HG03064 (cell line): Measurements from ENCODE around the gene HMOX2.

Experiments
- ATAC-seq: cut with Tn5 transposase; IDR thresholded peaks from one replicate; pipeline ENCODE4 v1.9.1; 2021; ENCODE audit warnings: low read depth; ENCODE audit not compliant: unreplicated experiment

The HMOX2 gene, protein sequence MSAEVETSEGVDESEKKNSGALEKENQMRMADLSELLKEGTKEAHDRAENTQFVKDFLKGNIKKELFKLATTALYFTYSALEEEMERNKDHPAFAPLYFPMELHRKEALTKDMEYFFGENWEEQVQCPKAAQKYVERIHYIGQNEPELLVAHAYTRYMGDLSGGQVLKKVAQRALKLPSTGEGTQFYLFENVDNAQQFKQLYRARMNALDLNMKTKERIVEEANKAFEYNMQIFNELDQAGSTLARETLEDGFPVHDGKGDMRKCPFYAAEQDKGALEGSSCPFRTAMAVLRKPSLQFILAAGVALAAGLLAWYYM

DNA sequence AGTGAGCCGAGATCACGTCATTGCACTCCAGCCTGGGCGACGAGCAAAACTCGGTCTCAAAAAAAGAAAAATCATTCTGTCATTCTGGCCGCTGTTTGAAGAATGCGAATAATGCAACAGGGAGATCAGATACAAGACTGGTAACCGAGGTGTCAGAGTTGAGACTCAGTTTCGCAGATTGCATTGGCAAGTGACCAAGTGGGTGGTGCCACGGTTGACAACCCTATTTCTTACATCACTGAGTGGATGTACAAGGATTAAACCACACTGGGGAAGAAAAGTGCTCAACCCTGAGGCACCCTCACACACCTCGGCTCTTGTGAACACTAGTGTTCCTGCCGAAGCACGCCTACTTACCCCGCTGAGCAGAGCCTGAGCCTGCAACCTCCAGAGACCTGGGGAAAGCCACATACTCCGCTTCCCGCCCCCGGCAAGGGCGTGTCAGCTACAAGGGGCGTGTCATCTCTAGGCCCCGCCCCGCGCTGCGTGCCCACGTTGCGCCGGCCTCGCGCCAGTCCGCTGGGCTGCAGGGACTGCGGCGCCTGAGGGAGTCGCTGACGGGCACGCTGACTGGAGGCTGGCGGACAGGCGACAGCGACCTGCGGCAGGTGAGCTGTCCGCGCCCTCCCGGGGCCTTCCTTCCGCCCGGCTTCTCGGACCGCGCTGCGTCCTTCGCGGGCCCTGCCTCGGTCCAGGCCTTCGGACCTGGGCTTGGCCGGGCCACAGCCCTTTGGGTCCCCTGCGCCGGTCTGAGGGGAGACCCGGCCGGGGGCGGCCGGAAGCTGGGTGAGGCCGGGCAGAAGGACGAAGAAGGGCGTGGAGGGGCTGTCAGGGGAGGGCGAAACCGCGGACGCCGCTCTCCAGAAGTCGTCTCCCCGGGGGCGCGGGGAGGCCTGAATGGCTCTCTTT lies at the start of gene HMOX2:
Gene HMOX2 (plus strand): TSS at position 519 of the 909 bp plus-strand sequence. CDS start 29,127 bp downstream, outside the sequence.
- ATAC-seq = peak; percentile 76

DNA sequence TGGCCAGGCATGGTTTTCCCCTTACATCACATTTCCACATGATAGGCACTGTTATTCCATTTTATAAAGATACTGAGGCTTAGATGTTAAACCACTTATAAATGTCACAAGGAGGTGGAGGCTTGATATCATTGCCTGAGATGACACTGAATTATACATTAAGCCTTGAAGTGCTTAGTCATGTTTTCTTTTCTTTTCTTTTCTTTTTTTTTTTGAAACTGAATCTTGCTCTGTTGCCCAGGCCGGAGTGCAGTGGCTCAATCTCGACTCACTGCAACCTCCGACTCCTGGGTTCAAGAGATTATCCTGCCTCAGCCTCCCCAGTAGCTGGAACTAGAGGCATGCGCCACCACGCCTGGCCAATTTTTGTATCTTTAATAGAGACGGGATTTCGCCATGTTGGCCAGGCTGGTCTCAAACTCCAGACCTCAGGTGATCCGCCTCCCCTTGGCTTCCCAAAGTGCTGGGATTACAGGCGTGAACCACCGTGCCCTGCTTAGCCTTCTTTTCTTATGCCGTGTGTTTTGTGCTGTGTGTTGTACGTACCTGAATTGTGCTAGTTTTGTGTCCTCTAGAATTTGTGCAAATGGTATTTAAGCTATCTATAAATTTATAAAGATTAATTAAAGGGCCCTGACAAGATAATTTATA lies 49.4 kb upstream of the HMOX2 start:
- no peak for ATAC-seq

DNA sequence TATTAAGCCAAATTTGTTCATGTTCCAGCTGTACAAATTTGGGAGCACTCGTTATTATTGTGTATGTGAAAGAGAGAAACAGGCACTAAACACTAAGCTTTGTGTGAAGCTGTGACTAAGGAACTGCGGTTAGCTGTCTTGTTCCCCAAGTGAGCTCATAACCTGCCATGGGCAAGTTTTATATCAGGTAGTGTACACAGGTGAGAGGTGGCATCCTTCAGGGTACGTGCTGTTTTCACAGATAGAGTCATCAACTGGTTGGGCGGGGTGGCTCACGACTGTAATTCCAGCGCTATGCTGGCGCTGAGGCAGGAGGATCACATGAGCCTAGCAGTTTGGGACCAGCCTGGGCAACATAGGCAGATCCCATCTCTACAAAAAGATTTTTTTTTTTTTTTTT lies 47.7 kb upstream of the HMOX2 start:
- no peak for ATAC-seq

DNA sequence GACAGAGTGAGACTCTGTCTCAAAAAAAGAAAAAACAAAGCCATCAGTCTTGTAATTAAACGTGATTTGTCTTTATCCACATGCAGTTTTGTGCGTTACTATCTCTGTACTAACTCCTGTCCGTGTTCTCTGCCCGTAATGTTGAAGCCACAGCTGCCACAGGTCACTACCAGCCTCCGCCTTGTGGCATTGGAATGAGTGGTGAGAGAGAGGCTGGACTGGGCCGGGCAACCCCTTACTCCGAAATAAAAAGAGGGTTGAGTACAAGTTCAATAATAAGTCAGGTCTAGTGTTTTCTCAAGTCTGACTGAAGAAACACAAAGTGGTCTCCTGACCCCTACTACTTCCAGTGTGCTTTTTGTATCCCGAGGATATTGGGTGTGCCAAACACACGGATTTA lies 45.2 kb upstream of the HMOX2 start:
- ATAC-seq = no peak

DNA sequence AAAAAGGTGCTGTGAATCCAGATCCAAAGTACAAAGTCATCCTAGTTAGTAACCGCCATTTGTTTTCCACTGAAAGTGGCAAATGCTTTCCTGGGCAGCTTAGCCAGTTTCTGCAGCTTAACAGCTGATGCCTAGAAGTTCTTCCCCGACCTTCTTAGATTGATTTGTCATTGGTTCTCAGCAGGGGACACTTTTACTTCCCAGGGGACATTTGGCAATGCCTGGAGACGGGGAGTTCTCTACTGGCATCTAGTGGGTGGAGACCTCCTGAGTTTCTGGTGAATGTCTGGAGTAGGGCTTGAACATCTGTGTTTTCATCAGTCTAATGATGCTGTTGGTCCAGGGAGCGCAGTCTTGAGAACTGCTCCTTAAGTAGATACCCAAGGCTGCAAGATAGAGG lies 43.0 kb upstream of the HMOX2 start:
- ATAC-seq = no peak

DNA sequence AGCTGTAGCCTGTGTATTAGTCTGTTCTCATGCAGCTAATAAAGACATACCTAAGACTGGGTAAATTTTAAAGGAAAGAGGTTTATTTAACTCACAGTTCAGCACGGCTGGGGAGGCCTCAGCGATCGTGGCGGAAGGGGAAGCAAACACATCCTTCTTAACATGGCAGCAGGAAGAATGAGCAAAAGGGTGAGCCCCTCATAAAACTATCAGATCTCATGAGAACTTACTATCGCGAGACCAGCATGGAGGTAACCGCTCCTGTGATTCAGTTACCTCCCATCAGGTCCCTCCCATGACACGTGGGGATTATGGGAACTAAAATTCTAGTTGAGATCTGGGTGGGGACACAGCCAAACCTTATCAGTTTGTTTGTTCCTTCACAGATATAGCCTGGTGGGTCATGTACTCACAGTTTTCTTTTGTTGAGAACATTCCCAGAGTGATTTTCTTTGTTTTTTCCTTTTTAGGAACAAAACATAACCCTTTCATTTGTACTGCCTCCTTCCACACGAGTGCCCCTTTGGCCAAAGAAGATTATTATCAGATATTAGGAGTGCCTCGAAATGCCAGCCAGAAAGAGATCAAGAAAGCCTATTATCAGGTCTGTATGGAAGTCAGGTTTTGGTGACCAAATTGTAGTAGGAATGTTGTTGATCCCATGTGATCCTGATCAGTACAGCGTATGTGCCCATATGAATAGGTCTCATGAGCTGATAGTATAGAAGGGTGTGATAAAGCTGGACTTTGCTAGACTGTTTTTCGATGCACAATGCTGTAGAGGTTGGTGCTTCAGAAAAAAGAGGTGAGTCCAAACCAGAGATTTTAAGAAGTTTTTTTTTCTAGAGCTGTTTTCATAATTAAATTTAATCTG lies 42.0 kb upstream of the HMOX2 start:
- no peak for ATAC-seq

DNA sequence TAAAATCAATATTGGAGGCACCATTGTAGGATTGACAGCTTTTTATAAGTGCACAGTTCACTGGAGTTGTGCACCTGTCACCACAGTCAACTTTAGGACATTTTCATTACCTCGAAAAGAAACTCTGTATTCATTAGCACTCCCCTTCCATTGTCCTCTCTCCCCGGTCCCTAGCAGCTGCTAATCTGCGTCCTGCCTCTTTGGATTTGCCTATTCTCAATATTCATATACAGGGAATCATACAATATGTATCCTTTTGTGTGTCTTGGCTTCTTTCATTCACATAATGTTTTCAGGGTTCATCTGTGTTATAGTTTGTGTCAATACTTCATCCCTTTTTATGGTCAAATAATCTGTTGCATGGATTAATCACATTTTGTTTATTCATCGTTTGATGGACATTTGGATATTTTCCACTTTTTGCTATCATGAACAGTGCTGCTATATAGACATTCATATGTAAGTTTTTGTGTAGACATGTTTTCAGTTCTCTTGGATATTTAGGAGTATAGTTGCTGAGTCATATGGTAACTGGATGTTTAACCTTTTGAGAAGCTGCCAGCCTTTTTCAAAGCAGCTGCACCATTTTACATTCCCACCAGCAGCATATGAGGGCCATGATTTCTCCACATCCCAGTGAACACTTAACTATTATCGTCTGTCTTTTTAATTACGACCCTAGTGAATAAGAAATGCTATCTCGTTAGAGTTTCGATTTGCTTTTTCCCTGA lies 40.7 kb upstream of the HMOX2 start:
- no peak for ATAC-seq

DNA sequence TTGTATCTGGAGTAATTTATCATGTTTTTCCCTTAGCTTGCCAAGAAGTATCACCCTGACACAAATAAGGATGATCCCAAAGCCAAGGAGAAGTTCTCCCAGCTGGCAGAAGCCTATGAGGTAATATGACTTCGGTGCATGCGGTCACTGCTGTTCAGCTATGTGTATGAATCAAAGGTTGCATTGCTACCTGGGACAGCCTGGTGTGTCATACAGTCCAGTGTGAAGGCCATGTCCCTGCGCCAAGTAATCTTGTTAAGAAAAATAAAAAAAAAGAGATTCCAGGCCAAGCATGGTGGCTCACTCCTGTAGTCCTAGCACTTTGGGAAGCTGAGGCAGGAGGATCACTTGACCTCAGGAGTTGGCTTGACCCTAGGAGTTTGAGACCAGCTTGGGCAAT lies 38.8 kb upstream of the HMOX2 start:
- ATAC-seq = no peak

DNA sequence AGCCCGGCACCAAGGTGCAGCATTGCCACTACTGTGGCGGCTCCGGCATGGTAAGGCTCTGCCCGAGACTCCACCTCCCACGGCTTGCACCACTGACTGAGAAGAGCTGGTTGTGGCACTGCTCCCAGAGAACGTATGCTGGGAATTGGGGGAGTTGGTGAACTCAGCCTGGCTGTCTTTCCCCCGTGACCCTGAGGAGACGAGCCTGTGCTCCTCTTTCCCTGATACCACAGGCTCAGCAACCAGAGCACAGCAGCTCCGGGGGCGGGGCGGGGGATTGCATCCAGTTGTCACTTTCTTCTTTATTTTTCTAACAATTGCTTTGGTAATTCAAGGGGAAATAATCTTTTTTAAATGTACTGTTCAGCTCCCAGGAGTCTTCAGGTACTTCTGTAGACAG lies 33.8 kb upstream of the HMOX2 start:
- no peak for ATAC-seq

DNA sequence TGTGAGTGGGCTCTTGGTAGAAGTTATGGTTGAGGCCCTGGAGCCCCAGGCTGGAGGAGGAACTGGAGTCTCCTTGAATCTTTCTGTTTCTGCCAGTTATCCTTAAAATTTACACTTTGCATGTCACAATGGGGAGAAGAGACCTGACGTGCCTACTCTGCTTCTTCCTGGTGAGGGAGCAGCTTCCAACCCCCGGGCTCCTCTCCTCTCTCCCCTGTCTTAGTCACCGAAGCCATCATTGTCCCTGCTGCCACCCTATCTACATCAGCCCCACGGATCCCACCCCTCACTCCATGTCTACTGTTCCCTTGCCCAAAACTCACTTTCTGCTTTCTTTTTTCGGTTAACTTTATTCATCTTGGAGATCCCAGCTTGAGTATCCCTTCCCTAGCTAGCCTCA lies 32.9 kb upstream of the HMOX2 start:
- no peak for ATAC-seq

DNA sequence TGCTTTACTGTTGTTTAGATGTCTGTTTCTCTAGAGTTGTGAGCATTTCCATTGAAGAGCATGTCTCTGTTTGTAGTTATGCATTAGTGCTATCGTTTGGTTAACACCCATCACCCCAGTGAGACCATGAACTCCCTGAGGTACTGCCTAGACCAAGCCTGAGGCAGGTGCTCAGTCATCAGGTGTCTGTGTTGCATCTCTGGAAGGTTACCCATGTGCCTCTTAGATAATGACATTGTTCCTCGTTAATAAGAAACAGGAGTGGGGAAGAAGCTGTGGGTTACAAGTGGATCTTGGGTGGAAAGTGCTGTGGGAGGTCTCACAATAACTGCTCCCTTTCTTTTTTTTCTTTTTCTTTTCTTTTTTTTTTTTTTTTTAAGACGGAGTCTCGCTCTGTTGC lies 32.2 kb upstream of the HMOX2 start:
- ATAC-seq = no peak

DNA sequence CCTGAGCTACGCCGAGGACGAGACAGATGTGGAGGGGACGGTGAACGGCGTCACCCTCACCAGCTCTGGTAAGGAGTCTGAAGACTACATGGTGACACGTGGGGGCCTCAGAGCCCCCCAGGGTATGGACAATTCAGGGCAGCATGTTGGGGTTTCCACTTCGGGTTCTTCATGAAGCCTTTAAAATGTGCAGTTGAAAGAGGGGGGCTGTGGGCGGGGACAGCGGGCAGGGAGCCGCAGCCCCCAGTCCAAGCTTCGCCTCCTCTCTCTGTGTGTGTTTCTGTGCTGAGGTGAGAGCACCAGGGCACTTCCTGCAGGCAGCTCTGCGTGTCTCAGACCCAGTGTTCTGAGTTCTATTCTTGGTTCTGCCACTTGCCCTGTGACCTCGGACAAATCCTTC lies 25.8 kb upstream of the HMOX2 start:
- no peak for ATAC-seq

DNA sequence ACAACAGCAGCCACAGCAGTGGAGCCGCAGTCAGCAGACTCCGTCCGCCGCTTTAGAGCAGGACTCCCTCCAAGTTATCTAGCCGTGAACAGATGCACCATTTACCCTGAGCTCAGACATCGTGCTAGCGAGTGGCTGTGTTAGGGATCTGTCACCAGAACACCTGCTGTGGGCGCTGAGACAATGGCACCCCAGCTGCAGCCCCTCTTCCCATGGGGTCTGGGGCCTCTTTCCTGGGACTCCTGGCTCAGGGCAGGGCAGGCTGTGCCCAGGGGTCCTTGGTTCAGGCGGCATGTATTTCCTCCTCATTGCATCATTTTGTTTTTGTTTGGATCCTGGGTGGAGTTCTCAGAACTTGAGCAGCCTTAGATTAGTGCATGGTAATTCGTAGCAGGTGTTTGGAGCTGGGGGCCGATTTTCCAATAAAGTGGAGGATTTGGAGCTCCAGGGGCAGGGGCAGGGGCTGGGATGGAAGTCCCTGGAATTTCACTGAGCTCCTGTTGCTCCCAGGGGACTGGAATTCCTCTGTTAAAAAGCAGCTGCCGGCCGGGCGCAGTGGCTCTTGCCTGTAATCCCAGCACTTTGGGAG lies 25.2 kb upstream of the HMOX2 start:
- ATAC-seq = no peak

DNA sequence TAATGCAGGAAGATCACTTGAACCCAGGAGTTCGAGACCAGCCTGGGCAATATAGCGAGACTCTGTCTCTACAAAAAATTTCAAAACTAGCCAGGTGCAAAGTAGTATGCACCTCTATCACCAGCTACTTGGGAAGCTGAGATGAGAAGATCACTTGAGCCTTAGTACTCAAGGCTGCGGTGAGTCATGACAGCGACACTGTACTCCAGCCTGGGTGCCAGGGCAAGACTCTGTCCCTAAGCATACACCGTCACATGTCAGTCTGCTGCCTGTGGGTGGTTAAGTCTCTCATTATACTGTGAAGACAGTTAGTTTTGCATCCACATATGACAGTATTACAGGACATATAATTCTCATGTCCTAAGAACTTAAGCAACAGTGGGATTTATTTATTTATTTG lies 23.5 kb upstream of the HMOX2 start:
- no peak for ATAC-seq

DNA sequence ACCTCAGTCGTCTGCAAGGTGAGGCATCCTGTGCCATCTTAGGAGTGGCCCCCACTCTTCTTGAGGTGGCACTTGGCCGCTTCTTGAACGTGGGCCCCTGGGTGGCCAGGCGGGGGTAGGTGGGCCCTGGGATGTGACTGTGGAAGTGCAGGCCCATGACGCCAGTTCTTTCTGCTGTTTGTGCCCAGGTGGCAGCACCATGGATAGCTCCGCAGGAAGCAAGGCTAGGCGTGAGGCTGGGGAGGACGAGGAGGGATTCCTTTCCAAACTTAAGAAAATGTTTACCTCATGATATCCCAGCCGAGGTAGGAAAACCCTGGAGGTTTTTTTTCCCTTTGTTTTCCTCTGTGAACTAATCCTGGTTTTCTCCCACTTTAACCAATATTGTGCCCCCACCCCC lies 21.6 kb upstream of the HMOX2 start:
- ATAC-seq = no peak

DNA sequence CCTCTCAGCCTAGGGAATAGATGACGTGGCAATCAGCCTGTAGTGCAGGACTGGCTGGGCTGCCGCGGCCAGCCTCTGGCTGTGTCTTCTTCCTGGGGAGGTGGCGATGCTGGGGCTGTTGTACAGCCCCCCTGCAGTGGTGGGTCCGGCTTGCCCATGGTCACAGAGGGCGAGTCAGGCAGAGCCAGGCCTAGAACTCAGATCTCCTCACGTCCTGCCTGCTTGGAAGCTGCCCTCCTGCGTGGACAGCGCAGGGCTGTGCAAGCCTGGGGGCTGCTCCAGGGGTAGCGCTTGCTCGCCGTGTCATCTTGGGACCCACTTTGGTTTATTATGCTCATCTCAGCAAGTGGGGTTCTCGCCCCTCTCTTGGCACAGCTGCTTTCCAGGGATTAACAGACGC lies 21.1 kb upstream of the HMOX2 start:
- no peak for ATAC-seq

DNA sequence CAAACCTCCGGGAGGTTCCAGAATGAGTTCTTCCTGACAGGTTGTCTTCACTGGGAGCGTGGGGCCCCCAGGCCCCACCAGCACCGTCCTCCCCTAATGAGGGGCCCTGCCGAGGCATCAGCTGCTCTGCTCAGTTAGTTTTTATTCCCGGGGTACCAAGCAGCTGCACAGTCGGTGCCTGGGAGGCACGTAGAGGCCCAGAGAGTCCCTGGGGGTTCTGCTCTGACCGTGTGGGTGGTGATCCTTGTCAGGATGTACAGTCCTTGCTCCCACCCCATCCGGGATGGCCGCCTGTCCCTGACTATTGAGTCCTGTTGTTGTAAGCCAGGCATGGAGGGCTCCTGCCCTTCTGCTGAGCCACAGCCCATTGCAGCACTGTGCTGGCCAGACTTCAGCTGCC lies 20.2 kb upstream of the HMOX2 start:
- no peak for ATAC-seq

DNA sequence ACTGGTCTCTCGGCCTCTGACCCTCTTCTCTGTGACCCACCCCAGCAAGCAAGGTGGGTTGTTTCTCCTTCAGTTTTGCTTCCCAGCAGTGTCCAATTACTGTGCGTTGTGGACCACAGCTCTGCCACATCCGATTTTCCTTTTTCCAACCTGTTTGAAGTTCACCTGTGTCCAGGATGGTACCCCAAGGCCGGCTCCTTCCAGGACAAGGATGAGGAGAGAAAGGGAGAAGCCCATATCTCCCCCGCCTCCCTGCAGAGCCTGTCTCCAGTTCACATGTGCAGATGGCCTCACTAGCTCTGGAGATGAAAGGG lies 15.3 kb upstream of the HMOX2 start:
- ATAC-seq = no peak

DNA sequence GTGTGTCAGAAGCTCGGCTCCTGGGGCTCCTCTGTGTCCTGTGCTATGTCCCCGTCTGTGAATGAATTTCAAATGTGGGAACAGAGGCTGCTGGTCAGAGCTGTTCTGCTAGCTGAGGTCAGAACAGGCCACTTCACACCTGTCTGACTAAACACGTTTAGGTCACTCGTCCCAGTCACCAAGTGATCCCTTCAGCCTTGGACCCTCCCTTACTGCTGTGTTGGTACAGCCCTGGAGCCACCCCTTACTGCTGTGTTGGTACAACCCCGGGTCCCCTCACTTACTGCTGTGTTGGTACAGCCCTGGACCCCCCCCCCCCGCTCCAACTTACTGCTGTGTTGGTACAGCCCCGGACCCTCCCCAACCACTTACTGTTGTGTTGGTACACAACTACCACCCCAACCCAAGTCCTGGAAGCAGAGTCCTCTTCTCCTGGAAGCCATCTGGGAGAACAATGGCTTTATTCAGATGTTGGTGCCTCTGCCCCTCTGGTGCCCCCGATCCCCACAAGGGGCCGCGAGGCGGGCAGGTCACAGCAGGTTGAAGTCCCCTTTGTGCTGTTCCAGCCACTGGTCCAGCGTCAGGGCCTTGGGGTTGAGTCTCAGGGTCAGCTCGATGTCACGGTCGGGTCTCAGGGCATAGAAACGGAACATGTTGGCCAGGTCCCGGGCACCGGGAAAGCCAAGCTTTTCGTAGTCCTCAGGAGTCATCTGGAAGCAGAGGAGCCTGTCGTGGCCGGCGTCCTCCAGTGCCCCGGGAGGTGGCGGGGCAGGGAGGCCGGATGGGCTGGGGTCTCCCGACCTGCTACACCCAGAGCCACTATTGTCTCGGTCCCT lies 14.7 kb upstream of the HMOX2 start:
- ATAC-seq = no peak
